Activated CD4-positive, alpha-beta T cell treated with anti-CD3 and anti-CD28 coated beads, Interleukin-2, amount 50 U/mL, for 16 hours (primary cell): ENCODE results near the gene NUP210.
A peak's percentile ranks its signal among the peaks of the same experiment; 100 is the strongest.
"Not testable (repeated sequence)": the region's sequence is repeated elsewhere in the genome, so short reads cannot be mapped to it uniquely, and the experiment has no call there.

Source experiments
- DNase-seq: peaks from one replicate; pipeline ENCODE4 v3.0.0-alpha.2; 2020

Gene NUP210

GRCh38 chr3:13420045-13420830 lies at the start of gene NUP210:
NUP210 (minus strand) TSS chr3:13420322; CDS start chr3:13420226, 96 bp downstream.
- peak; percentile 82 for DNase-seq

- no peak for DNase-seq
Measured at GRCh38 chr3:13466781-13467180, 46.7 kb upstream of the NUP210 start.

- DNase-seq, result no peak
Measured at GRCh38 chr3:13465236-13465873, 45.2 kb upstream of the NUP210 start.

GRCh38 chr3:13463618-13464400 lies 43.7 kb upstream of the NUP210 start:
- no peak for DNase-seq

- DNase-seq, result no peak
Measured at GRCh38 chr3:13462822-13463221, 42.7 kb upstream of the NUP210 start.

GRCh38 chr3:13462125-13462629 lies 42.1 kb upstream of the NUP210 start:
- no peak for DNase-seq

GRCh38 chr3:13461169-13462124 lies 41.3 kb upstream of the NUP210 start:
- DNase-seq, result peak; percentile 80

GRCh38 chr3:13460341-13460736 lies 40.2 kb upstream of the NUP210 start:
- no peak for DNase-seq

GRCh38 chr3:13459605-13460340 lies 39.7 kb upstream of the NUP210 start:
- DNase-seq, result no peak

GRCh38 chr3:13457593-13457992 lies 37.5 kb upstream of the NUP210 start:
- no peak for DNase-seq

GRCh38 chr3:13455644-13456043 lies 35.5 kb upstream of the NUP210 start:
- no peak for DNase-seq

- DNase-seq, result peak; percentile 60
Measured at GRCh38 chr3:13452490-13453335, 32.6 kb upstream of the NUP210 start.

GRCh38 chr3:13451301-13451673 lies 31.2 kb upstream of the NUP210 start:
- peak; percentile 23 for DNase-seq

GRCh38 chr3:13442882-13443281 lies 22.8 kb upstream of the NUP210 start:
- DNase-seq, result not testable (repeated sequence)

GRCh38 chr3:13440204-13440817 lies 20.2 kb upstream of the NUP210 start:
- DNase-seq, result no peak

GRCh38 chr3:13436213-13436612 lies 16.1 kb upstream of the NUP210 start:
- not testable (repeated sequence) for DNase-seq

- DNase-seq, result no peak
Measured at GRCh38 chr3:13433912-13434311, 13.8 kb upstream of the NUP210 start.

GRCh38 chr3:13432093-13432492 lies 12.0 kb upstream of the NUP210 start:
- DNase-seq, result no peak

GRCh38 chr3:13430411-13430875 lies 10.3 kb upstream of the NUP210 start:
- not testable (repeated sequence) for DNase-seq
